Astrocyte (in vitro differentiated cells and primary cell): ENCODE data around the gene DUOXA1.

Experiments
- EZH2 ChIP-seq: IDR thresholded peaks from 2 replicates; pipeline ENCODE4 v1.6.1; 2012; ENCODE audit warnings: mild to moderate bottlenecking, low read length, inconsistent platforms; ENCODE audit not compliant: insufficient read depth
- TF ChIP-seq, protein P1 (sequence below): IDR thresholded peaks from 2 replicates; pipeline ENCODE4 v1.5.1; 2011; ENCODE audit warnings: low read depth, mild to moderate bottlenecking, inconsistent platforms, low read length, moderate library complexity; ENCODE audit not compliant: insufficient read depth

DNA sequence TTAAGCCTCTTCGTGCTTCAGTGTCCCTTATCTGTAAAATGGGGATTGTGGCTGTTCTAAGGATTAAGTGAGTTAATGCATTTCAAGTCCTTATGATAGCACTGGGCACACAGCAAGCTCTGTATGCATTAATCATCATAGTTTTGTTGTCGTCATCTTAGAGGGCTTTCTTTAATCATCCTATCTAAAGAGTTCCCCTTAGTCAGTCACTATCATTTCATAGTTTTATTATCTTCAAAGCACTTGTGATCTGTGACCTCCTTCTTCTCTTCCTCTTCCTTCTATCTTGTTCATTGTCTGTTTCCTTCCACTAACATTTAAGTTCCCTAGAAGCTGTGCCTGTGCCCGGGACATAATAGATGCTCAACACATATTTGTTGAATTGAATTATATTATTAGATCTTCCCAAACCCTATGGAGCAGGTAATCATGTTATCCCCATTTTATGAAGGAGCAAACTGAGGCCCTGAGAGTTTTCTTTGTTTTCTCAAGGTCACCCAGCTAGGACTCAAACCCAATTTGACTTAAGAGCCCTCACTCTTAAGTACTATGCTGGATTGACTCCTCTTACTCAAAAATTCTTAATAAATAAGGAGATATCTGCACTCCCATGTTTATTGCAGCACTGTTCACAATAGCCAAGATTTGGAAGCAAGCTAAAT is 39.8 kb downstream of the DUOXA1 start:
- TF ChIP-seq, protein P1, sequence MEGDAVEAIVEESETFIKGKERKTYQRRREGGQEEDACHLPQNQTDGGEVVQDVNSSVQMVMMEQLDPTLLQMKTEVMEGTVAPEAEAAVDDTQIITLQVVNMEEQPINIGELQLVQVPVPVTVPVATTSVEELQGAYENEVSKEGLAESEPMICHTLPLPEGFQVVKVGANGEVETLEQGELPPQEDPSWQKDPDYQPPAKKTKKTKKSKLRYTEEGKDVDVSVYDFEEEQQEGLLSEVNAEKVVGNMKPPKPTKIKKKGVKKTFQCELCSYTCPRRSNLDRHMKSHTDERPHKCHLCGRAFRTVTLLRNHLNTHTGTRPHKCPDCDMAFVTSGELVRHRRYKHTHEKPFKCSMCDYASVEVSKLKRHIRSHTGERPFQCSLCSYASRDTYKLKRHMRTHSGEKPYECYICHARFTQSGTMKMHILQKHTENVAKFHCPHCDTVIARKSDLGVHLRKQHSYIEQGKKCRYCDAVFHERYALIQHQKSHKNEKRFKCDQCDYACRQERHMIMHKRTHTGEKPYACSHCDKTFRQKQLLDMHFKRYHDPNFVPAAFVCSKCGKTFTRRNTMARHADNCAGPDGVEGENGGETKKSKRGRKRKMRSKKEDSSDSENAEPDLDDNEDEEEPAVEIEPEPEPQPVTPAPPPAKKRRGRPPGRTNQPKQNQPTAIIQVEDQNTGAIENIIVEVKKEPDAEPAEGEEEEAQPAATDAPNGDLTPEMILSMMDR: no peak
- no peak for TF ChIP-seq EZH2
